GM12878 (cell line): ENCODE measurements around the gene GGCT. TPM values are rescaled to one million over a fixed set of nuclear protein-coding genes. Genes with fewer than 3 reads are reported as not detected.

ENCODE experiments used
- ATAC-seq: fragments of 200-7000 bp; cut with Tn5 transposase; 3 replicates; pipeline ENCODE4 v1.9.1; 2020; ENCODE audit warnings: mild to moderate bottlenecking, moderate library complexity
- BruUV-seq: library from RNA; stranded (reverse); fragments of 400-500 nt; replicated peaks from 2 replicates; lab custom pipeline; 2021; lab: Mats Ljungman, UMichigan
- CTCF ChIA-PET: fragments of 300-600 bp; sonication (Branson Sonifier 250); formaldehyde crosslinking; extraction: SDS; loops from one replicate; lab custom pipeline; 2021; ENCODE audit warnings: inconsistent platforms; lab: Yijun Ruan, JAX
- POLR2A ChIA-PET: fragments of 350-600 bp; formaldehyde crosslinking; extraction: SDS; loops from one replicate; lab custom pipeline; 2021; ENCODE audit warnings: inconsistent platforms; lab: Charles Lee
- RAD21 ChIA-PET: fragments of 300-600 bp; sonication (Branson Sonifier 250); formaldehyde crosslinking; loops from one replicate; lab custom pipeline; 2023; ENCODE audit warnings: antibody characterized with exemption; ENCODE audit not compliant: unreplicated experiment; lab: Charles Lee
- SMC1A ChIA-PET: fragments of 300-600 bp; sonication (Branson Sonifier 250); formaldehyde crosslinking; loops from one replicate; lab custom pipeline; 2023; ENCODE audit not compliant: unreplicated experiment, uncharacterized antibody; lab: Charles Lee
- DNase-seq: peaks from one replicate; pipeline ENCODE4 v3.0.0-alpha.2; 2011; ENCODE audit warnings: low read depth, low spot score
- FAIRE-seq: peaks from 3 replicates; lab custom pipeline; 2011; peaks lifted over from hg19 to GRCh38; lab: Jason Lieb, UNC
- H2AFZ ChIP-seq: 2 replicates; pipeline ENCODE4 v1.6.0; 2011; ENCODE audit warnings: low read depth, low read length, control low read depth; ENCODE audit not compliant: control insufficient read depth
- H3K27ac ChIP-seq: 2 replicates; pipeline ENCODE4 v1.5.1; 2011; ENCODE audit warnings: control low read depth; ENCODE audit not compliant: control insufficient read depth, insufficient read depth
- H3K27me3 ChIP-seq, 2 experiments: replicated peaks in 1 of 2; 2 replicates each; pipeline versions ENCODE4 v1.6.0 to v1.6.1; 2011; ENCODE audit warnings: low read length in 1 of 2; ENCODE audit not compliant: control insufficient read depth in 2 of 2, insufficient read depth in 2 of 2
- H3K36me3 ChIP-seq, 2 experiments: 2 replicates each; pipeline ENCODE4 v1.5.1; 2011; ENCODE audit warnings: low read length in 1 of 2; ENCODE audit not compliant: control insufficient read depth in 2 of 2, insufficient read depth in 2 of 2
- H3K4me1 ChIP-seq: 2 replicates; pipeline ENCODE4 v1.6.1; 2011; ENCODE audit warnings: mild to moderate bottlenecking, low read length, moderate library complexity, mixed read lengths; ENCODE audit not compliant: control insufficient read depth, insufficient read depth
- H3K4me2 ChIP-seq: 2 replicates; pipeline ENCODE4 v1.6.0; 2011; ENCODE audit warnings: control low read depth; ENCODE audit not compliant: control insufficient read depth, insufficient read depth
- H3K4me3 ChIP-seq: fragments of 200-600 bp; sonication (generic); 2 replicates; pipeline ENCODE4 v1.5.1; 2016
- H3K79me2 ChIP-seq: 2 replicates; pipeline ENCODE4 v1.6.0; 2011; ENCODE audit warnings: low read length; ENCODE audit not compliant: control insufficient read depth, insufficient read depth
- H3K9ac ChIP-seq: 2 replicates; pipeline ENCODE4 v1.8.0; 2011; ENCODE audit warnings: low read length, control low read depth, mixed read lengths; ENCODE audit not compliant: control insufficient read depth, insufficient read depth
- H3K9me3 ChIP-seq: replicated peaks from 3 replicates; pipeline ENCODE4 v1.5.1; 2011; ENCODE audit warnings: mild to moderate bottlenecking, low read length; ENCODE audit not compliant: control insufficient read depth, insufficient read depth
- H4K20me1 ChIP-seq: 2 replicates; pipeline ENCODE4 v1.6.0; 2011; ENCODE audit not compliant: control insufficient read depth, insufficient read depth
- CBX5 ChIP-seq: sonication (generic); IDR thresholded peaks from 2 replicates; pipeline ENCODE4 v1.6.1; 2016; ENCODE audit warnings: low read depth, moderate library complexity, mild to moderate bottlenecking, inconsistent platforms
- EP300 ChIP-seq, 2 experiments: fragments of 150-350 bp in 1 of 2; IDR thresholded peaks; 2 replicates each; pipeline ENCODE4 v1.6.1; 2011 to 2012; ENCODE audit warnings: low read depth in 2 of 2, low read length in 2 of 2, borderline replicate concordance in 1 of 2, improper control_type of control experiment in 1 of 2, inconsistent platforms in 1 of 2; ENCODE audit not compliant: control insufficient read depth in 1 of 2
- IKZF1 ChIP-seq: fragments of 450-650 bp; conservative IDR thresholded peaks from 2 replicates; pipeline ENCODE4 v1.6.1; 2017; ENCODE audit warnings: antibody characterized with exemption, mild to moderate bottlenecking
- MXI1 ChIP-seq: fragments of 150-350 bp; IDR thresholded peaks from 2 replicates; pipeline ENCODE4 v1.6.1; 2011; ENCODE audit warnings: low read depth, mild to moderate bottlenecking, inconsistent platforms, low read length, improper control_type of control experiment
- NFIC ChIP-seq: IDR thresholded peaks from 2 replicates; pipeline ENCODE4 v1.6.1; 2012; ENCODE audit warnings: low read depth, mild to moderate bottlenecking, inconsistent platforms, low read length, moderate library complexity
- NR2F1 ChIP-seq: fragments of 450-650 bp; conservative IDR thresholded peaks from 2 replicates; pipeline ENCODE4 v1.6.1; 2017; ENCODE audit warnings: mild to moderate bottlenecking
- POLR2AphosphoS2 ChIP-seq: IDR thresholded peaks from 2 replicates; pipeline ENCODE4 v1.6.1; 2011; ENCODE audit warnings: low read depth, mild to moderate bottlenecking, low read length, improper control_type of control experiment, moderate library complexity
- RFX5 ChIP-seq: IDR thresholded peaks from 2 replicates; pipeline ENCODE4 v1.6.1; 2011; ENCODE audit warnings: low read depth, low read length, improper control_type of control experiment
- SMAD1 ChIP-seq: fragments of 450-650 bp; IDR thresholded peaks from 2 replicates; pipeline ENCODE4 v1.6.1; 2018; ENCODE audit warnings: mild to moderate bottlenecking, low read depth; ENCODE audit not compliant: partially characterized antibody
- SUZ12 ChIP-seq: fragments of 200-600 bp; sonication (generic); IDR thresholded peaks from one replicate; pipeline ENCODE4 v1.6.1; 2018; ENCODE audit warnings: antibody characterized with exemption, mild to moderate bottlenecking; ENCODE audit not compliant: unreplicated experiment
- TCF7 ChIP-seq: IDR thresholded peaks from 2 replicates; pipeline ENCODE4 v1.6.1; 2014; ENCODE audit warnings: antibody characterized with exemption, borderline replicate concordance
- ZNF207 ChIP-seq: fragments of 450-650 bp; IDR thresholded peaks from 2 replicates; pipeline ENCODE4 v1.6.1; 2014; ENCODE audit warnings: antibody characterized with exemption, mild to moderate bottlenecking, borderline replicate concordance
- WGBS: methylation state at CpG from one replicate; pipeline ENCODE4 v1.1.6; 2016; ENCODE audit warnings: low lambda C conversion rate; ENCODE audit not compliant: insufficient replicate concordance, insufficient coverage; ENCODE audit errors: missing lambda C conversion rate; 5-methylcytosine and 5-hydroxymethylcytosine counted together
- in situ Hi-C: fragments of 300-500 bp; cut with MboI; formaldehyde crosslinking; loops from 9 replicates; pipeline ENCODE4 v1.14.3; 2018; ENCODE audit warnings: mixed read lengths
- intact Hi-C: fragments of 100-400 bp; cut with micrococcal nuclease; formaldehyde crosslinking; loops from one replicate; pipeline ENCODE4 v1.14.2; 2022; ENCODE audit not compliant: unreplicated experiment
- polyA plus RNA-seq, 11 experiments: library from polyadenylated mRNA; depleted of rRNA in 4 of 11; unstranded in 6 of 11; stranded (reverse) in 5 of 11; fragments of >200 nt; fragmentation: Nextera tagmentation in 4 of 11; fragmentation: Illumina TruSeq in 1 of 11; extraction: Ambion mirVana in 4 of 11; extraction: Trizol in 1 of 11; gene quantifications; 1 replicate in 1 of 11; 2 replicates in 10 of 11; pipeline versions ENCODE4 v1.2.1 to v1.2.3, GENCODE V29; 2011 to 2016; ENCODE audit warnings: inconsistent platforms in 2 of 11, missing spikeins in 2 of 11, low read depth in 1 of 11
- total RNA-seq, 4 experiments: library from RNA; depleted of rRNA in 3 of 4; stranded (reverse); fragments of >200 nt in 3 of 4; fragmentation: Illumina TruSeq in 1 of 4; extraction: Trizol in 1 of 4; gene quantifications; 2 replicates each; pipeline versions ENCODE4 v1.2.1 to v1.2.3, GENCODE V29; 2013 to 2021

Gene GGCT
- total and polyA plus RNA-seq, 10 of the 15 experiments (the other 5 are each of a cell fraction or from before 2014, with no cell fraction given) = 57.0 to 215 (median 92.3) TPM

GRCh38 chr7:30465811-30466180 is 38.8 kb downstream of the GGCT start:
- intact Hi-C loops (no loop called here), in situ Hi-C loops (no loop called here)
- ChIA-PET RAD21 (interaction anchor here (1.1 to 2.2 kb wide), 4 partner anchors 12 to 286 kb away, joined by 3 to 7 read pairs (median 4); no protein-coding TSS in a partner anchor), SMC1A (interaction anchor here (0.6 to 3.8 kb wide), 6 partner anchors 8 to 69 kb away, joined by 3 to 18 read pairs (median 4); partner anchors contain the start of gene NOD1), POLR2A (interaction anchor here (0.7 to 3.0 kb wide), 3 partner anchors 10 to 143 kb away, joined by 3 to 9 read pairs (median 4); partner anchors contain the start of gene NOD1), CTCF (interaction anchor here (1.1 to 3.4 kb wide), 6 partner anchors 8 to 190 kb away, joined by 4 to 10 read pairs (median 4); partner anchors contain the start of gene NOD1)
- no peak overlapping the region for H3K4me2 ChIP-seq
- no peaks in the 10 kb centered on the region for H3K27me3 ChIP-seq
- FAIRE-seq = no peak
- peaks cover 32% of the 10 kb centered on the region for H3K4me1 ChIP-seq
- ATAC-seq = no peak
- H3K27ac ChIP-seq = no peak overlapping the region
- no peaks in the 10 kb centered on the region for H3K36me3 ChIP-seq
- H3K9ac ChIP-seq = no peak overlapping the region
- no peak for DNase-seq
- no peaks in the 10 kb centered on the region for H4K20me1 ChIP-seq
- TF ChIP-seq RFX5 = no peak
- no peak for TF ChIP-seq SMAD1
- no peak for TF ChIP-seq NFIC
- no peak for TF ChIP-seq CBX5
- no peak for TF ChIP-seq SUZ12
- TF ChIP-seq IKZF1 = no peak
- no peak for TF ChIP-seq ZNF207
- TF ChIP-seq MXI1 = no peak
- no peak for TF ChIP-seq EP300 (IDR thresholded peaks at IDR 0.05; ENCODE audit: borderline replicate concordance in 1 of 2, control insufficient read depth in 1 of 2, low read depth in 2 of 2, low read length in 2 of 2)
- no peak for TF ChIP-seq NR2F1
- TF ChIP-seq POLR2AphosphoS2 = no peak
- TF ChIP-seq TCF7 = no peak
- H3K9me3 ChIP-seq = no peaks in the 10 kb centered on the region
- WGBS = 100% methylated on average over 2 of the region's 2 CpGs
- no peak overlapping the region for H2AFZ ChIP-seq
- no TSS peak for BruUV-seq
- H3K79me2 ChIP-seq = peaks cover 2% of the 10 kb centered on the region; the same call in 1 of the 2 replicates
- no peak overlapping the region for H3K4me3 ChIP-seq
